ENCODE data around the gene SMAD7.
"Not testable (repeated sequence)": the region's sequence is repeated elsewhere in the genome, so short reads cannot be mapped to it uniquely, and the experiment has no call there.

The SMAD7 gene

DNA sequence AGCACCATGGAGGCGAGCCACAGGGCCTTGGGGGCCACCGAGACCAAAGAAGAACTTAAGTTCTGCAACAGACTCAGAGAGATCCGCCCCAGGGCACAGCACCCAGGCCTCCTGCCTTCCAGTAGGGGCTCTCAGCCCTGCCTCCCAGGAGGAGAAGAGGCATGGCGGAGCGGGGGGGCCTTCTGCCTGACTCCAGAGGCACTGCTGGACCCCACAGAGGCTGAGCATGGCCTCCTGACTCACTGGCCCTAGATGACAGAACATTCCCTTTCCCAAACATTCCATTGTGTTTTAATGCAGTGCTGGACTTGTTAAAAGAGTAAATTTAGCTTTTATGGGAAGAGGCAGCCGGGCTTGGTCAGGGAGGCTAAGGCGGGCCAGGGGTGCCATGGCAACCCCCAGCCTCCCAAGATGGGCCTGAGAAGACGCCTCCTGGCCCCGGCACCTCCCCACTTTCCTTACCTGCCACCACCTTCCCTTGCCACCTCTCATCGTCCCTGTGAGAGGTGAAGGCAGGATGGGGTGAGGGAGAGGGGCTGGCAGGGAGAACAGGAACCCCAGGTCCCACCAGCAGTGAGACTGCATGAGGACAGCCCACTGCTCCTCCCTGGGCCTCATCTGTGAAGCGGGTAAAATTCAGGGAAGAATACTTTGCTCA, 65.4 kb downstream of the SMAD7 start:
- in situ Hi-C loops (cut with MboI; ENCODE audit: low sequenced_read_pairs), result no loop called here

DNA sequence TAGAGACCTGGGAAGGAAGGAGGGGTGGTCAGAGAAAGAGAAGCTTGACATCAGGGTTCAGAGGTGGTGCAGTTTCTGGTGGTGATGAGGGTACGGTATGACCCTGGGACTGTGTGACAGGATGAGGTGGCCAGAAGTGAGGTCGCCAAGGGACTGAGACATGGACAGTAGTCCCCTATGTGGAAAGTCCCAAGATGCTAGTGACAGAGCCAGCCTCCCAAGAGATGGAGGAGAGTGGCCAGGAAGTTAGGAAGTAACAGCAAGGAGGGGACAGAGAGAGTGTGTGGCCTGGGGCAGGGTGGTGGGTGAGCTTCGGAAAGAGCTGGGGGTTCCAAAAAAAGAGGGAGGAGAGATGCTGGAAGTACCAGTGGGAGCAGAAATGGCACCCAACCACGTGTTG, 66.0 kb downstream of the SMAD7 start:
- in situ Hi-C loops (cut with MboI; ENCODE audit: low sequenced_read_pairs), result no loop called here

DNA sequence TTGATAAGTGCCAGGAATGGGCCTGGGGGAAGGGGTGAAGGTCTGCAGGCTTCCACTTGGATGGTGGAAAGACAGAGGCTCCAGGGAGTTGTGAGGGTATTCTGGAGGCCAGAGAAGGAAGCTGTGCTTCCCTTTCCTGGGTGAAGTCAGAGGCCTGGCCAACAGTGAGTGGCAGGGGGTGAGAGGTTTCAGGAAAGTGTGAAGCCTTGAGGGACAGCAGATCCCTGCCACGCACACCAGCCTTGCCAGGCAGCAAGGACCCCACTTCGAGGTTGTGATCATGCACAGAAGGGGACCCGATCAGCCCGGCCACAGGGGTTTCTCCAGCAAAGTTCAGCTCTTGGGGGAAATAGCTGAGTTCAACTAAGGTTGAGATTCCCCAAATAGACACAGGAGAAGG, 66.5 kb downstream of the SMAD7 start:
- in situ Hi-C loops (cut with MboI; ENCODE audit: low sequenced_read_pairs), result no loop called here

DNA sequence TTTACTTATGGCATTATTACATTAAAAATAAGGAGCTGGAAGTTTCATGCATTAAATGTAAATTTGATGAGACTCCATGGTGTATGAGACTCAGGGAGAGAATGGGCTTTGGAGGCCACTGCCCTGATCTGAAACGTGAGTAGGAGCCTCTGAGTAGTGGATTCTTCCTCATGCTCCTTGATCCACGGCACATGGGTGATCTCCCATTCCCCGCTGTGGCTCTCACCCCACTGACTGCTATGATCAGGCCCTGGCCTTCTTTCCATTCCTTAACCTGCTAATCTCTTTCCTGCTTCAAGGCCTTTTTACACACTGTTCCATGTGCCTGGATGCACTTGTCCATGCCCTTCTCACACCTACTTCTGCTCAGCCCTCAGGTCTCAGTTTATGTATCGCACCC, 68.4 kb downstream of the SMAD7 start:
- in situ Hi-C loops (cut with MboI; ENCODE audit: low sequenced_read_pairs), result no loop called here

DNA sequence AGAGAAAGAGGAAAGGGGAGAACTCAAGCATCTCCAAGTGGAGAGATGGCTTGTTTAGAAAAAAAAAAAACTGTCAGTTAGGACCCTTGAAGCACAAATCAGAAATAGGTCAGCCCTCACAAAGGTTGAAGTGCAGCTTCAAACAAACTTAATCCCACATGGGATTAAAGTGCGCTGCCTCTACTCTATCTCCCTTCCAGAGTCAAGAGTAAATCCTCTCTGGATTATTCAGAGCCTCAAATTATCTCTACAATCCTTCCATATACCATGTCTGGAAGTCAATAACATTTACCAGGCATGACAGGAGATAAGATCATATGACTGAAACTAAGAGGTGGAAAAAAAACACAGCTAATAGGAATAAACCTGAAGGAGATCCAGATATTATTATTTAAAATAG, 69.8 kb downstream of the SMAD7 start:
- in situ Hi-C loops (cut with MboI; ENCODE audit: low sequenced_read_pairs), result no loop called here

DNA sequence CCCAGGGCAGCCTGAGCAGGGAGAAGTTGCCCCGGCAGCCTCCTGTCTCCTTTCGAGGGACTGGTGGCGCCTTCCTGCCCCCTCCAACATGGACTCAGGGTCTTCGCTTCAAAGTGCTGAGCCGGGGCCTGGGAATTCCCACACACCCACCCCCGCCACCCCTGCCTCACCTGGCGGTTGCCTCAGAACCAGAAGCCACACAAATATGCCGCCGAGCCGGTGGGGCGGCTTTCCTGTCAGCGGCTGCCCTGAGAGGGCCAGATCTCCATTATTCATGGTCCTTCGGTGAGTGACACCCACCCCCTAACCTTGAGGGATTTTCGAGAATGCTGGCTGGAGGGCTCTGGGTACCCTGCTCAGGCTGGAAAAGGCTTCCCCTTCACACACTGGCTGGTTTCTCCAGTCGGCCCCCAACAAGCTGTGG, 71.7 kb downstream of the SMAD7 start:
- in situ Hi-C loops (cut with MboI; ENCODE audit: low sequenced_read_pairs), result no loop called here

DNA sequence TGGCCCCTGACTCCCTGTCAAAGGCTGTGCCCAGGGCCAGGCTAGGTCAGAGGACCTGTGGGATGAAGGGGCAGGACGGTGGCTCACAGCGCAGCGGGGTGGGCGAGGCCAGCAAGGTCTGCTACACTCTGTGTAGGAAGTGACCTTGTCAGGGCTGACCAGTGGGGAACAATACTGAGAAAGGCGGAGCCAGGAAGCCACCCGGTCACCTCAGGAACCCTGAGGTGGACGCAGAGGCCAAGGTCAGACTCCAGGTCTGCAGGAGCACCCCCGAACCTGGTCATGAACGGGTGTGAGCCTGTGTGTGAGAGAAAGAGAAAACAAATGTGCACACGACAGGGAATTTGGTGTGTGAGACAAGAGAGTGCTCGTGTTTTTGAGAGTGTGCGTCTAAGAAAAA, 72.3 kb downstream of the SMAD7 start:
- in situ Hi-C loops (cut with MboI; ENCODE audit: low sequenced_read_pairs), result no loop called here

DNA sequence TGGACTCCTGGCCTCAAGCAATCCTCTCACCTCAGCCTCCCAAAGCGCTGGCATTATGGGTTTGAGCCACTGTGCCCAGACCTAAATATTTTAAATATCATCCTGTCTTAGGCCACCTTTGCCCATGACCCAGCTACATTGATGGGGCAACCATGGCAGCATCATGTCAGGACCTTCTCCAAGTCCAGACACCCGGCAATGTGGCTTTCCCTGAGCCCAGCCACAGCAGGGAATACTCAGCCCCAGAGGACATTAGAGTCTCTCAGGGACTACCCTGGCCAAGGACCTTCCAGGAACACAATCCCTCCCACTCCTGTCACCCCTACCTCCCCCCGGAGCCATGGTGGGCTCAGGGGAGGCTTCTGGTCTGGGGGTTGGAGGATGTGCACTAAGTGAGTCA, 72.8 kb downstream of the SMAD7 start:
- in situ Hi-C loops (cut with MboI; ENCODE audit: low sequenced_read_pairs), result no loop called here

DNA sequence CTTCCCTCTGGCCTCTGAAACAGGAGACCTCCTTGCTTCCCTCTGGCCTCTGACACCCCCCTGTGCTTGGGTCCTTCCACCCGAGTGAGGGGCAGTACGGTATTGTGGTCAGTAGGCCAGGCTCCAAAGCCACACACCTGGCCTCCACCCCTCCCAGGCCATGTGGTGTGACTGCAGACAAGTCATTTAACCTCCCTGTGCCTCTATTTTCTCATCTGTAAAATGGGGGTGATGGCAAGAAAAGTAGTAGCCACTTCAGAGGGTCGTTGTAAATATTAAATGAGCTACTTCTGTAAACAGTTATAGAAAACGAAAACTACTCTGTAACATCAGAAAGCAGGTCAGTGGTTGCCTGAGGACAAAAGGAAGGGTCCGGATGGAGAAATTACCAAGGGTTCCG, 74.2 kb downstream of the SMAD7 start:
- in situ Hi-C loops (cut with MboI; ENCODE audit: low sequenced_read_pairs), result no loop called here

DNA sequence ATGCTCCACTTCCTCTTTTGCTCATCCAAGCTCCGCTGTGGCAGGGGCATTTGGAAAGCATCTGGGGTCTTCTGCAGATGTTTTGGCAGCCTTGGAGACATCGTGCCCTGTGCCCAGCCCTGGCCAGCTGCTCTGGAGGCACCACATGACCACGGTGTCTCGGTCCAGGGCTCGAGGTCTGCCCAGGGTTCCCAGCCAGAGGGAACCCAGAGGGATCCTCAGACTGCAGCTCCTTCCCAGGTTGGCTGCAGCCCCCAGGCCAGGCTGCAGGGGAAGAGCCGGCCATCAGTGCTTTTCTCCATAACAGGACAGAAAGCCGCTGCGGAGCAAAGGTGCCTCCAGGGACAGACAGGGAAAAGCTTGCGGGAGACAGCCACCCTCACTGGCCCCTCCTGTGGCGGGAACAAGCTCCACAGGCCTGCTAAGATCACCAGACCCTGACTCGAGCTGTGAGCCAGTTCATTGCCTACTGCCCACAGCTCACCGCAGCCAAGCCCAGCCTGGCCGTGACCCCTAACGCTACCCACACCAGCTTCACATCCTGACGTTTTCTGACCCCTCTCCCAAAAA, 74.7 kb downstream of the SMAD7 start:
- in situ Hi-C loops (cut with MboI; ENCODE audit: low sequenced_read_pairs), result no loop called here

DNA sequence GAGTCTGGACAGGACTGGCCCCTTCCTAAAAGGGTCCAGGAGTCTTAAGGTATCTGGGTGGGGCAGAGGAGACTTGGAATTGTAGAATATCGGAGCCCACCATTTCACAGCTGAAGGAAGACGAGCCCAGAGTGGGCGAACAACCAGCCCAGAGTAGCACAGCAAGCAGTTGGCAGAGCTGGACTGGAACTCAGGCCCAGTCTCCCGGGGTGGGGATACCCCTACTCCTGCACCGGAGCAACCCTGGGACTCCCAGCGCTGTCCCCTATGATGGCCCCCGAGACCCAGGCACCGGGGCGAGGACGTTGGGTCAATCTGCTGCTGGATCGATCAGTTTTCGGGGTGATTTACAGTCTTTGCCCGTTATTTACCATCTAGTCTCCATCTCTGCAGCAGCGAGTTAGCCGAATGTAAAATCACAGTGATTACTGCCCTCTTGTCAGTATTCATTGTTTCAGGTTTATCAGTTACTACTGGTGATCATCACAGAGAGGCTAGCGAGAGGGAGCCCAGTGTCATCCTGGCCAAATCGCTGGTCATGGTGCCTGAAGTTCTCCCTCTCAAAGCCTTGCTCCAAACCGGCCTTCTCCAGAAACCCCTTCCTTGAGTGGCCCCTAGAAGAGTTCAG, 75.3 kb downstream of the SMAD7 start:
- in situ Hi-C loops (cut with MboI; ENCODE audit: low sequenced_read_pairs), result no loop called here

DNA sequence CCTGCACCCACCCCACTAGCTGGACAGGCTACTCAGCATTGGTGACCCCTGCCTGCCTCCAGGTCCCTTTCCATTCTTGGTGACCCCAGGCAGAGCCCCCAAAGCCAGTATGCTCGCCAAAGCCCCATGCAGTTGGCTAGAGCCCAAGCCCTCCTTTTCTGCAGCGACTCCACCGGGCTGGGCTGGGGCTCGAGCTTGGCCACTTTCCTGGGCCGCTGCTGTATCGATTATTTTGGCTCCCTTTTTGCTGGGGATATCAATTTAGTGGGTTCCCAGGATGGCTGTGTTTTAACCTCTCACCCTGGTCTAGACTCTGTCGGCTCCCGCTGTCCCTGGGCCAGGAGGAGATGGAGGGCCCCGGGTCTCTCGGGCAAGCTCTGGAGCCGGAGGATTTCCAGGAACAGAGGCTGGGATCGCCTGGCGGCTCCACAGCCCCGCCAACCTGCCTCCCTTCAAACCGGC, 76.0 kb downstream of the SMAD7 start:
- in situ Hi-C loops (cut with MboI; ENCODE audit: low sequenced_read_pairs), result no loop called here

DNA sequence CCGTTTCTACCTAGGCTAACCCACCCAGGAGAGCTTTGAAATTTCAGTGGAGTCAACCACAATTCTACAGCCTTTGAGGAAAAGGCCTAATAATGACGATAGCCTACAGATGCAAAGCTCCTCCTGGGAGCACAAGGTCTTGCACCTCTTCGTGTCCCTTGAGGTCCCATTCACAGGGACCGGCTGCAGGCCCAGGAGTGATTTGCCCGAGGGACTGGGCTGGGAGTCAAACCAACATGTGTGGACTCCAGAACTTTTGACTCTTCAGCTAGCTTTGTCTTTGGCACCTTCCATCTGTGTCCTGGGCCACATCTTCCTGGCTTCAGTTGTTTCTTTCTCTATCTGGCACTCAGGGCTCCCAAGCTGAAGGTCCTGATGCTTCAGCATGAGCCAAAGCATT, 76.5 kb downstream of the SMAD7 start:
- in situ Hi-C loops (cut with MboI; ENCODE audit: low sequenced_read_pairs), result no loop called here

DNA sequence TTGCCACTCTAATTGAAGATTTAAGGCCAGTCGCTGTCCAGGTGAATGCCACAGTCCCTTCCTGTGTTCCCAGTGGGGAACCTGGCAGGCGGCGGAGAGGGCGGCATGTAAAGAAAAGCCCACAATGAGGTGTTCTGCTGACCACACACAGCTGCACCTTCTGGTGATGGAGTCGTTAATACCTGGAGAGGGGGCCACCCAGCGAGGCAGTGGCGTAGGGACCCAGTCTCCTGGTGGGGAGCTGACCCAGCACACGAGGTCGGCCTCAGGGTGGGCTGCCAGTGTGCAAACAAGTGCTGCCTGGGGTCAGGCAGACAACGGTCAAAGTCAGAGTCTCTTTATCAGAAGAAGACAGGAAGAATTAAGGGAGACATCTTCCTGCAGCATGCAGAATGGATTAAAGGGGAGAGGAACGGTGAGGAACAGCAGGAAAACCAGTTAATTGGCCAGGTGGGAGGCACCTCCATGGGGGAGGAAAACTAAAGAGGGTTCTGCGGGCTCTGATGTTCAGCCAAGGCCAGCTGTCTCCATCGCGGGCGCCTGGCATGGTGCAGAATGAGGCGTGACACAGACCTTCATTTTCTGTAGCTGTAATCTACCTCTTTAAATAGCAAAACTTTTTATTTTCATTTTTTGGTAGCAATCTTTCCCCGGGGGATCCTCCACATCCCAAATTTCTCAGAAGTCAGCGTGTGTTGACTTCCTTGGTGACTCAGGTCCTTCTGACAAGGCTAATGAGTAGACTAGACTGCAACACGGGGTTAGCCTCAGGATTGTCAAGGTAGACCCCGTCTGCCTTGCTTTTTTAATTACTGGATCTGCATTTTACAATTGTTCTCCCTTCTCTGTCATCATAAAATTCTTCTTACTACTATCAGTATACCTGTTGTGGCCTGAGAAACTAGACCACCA, 78.3 kb downstream of the SMAD7 start:
- in situ Hi-C loops (cut with MboI; ENCODE audit: low sequenced_read_pairs), result no loop called here

DNA sequence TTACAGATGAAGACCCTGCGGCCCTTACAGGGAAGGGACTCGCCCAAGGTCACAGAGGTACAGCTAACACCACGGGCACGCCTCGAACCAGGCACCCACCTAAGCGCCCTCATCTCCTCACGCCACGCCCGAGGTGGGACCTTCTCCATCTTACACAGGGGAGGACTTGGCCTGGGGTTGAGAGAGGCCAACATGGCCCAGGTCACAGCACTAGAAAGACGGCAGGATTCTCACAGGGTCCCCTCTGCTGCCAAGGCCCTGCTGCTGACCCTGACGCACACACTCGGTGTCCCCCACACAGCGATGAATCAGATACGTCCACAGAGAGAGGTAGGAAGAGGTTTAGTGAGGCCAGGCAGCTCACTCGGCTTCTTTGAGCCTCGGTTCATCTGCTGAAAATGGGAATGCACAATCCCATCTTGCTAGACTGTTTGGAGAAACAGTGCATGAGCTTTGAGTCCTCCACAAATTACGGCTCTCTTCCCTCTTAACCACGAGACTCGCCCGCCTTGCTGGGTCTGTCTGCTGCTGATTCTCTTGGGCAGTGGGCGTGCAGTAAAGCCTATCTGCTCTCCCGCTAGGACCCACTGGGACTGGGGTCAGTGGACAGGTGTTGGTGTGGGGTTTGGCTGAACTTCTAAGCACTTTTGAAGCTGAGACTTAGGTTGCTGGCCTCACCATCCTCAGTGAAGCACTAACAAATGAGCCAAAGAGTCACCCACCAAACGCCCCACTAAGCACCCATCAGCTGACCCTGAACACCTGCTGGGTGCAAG, 79.2 kb downstream of the SMAD7 start:
- in situ Hi-C loops (cut with MboI; ENCODE audit: low sequenced_read_pairs), result no loop called here

DNA sequence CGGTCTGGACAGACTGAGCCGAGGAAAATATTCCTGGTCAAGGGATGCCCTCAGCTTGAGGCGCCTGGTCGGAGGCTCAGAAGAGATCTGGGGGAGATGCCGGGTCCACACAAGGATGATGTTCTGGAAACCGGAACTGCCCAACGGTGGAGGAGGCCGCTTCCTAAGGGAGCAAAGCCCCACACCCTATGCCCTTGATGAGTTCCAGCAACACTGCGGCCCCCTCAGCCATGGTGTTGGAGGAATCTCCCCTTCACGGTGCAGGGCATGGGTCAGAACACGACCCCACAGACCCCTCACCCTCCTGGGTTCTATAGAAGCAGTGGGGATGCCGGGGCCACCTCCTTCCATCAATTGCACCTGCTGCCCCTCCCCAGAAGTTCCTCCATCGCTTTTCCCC, 79.8 kb downstream of the SMAD7 start:
- in situ Hi-C loops (cut with MboI; ENCODE audit: low sequenced_read_pairs), result not testable (repeated sequence)

Data from hTERT RPE-1 (cell line).